ENCODE measurements around the gene RNASE8. TPM values are rescaled to one million over a fixed set of nuclear protein-coding genes. Genes with fewer than 3 reads are reported as not detected.
A peak's percentile ranks its signal among the peaks of the same experiment; 100 is the strongest.

Gene RNASE8
- total and polyA plus RNA-seq, 4 experiments from 2014 or later, result not detected

- POLR2A ChIA-PET (ENCODE audit: partially characterized antibody), result interaction anchor here (0.9 kb wide), 1 partner anchor 38 kb away, joined by 3 read pairs; no protein-coding TSS in a partner anchor
- CTCF ChIA-PET (ENCODE audit: partially characterized antibody), result interaction anchor here (0.8 to 4.8 kb wide), 11 partner anchors 13 to 52 kb away, joined by 3 to 119 read pairs (median 13); partner anchors contain the start of gene TMEM253
- Mint-ChIP-seq H3K4me1 (peaks cover 18 to 35% (median 29%) of the 10 kb centered on the region in 4 donors), H3K36me3 (no peaks in the 10 kb centered on the region), H3K4me3 (no peak overlapping the region), H3K27me3 (peaks cover 50 to 52% of the 10 kb centered on the region in 2 donors), H3K9me3 (no peaks in the 10 kb centered on the region), H3K27ac (peak overlapping the region in 1 of 7 donors; percentile 3)
- Histone ChIP-seq H3K36me3 (ENCODE audit: insufficient read depth, low read length) (no peaks in the 10 kb centered on the region), H3K9me3 (ENCODE audit: control insufficient read depth in 1 of 2, low read length in 2 of 2) (no peaks in the 10 kb centered on the region), H3K27ac (ENCODE audit: low read depth, low read length) (no peak overlapping the region), H3K27me3 (ENCODE audit: insufficient read depth, low read length) (peaks cover 41% of the 10 kb centered on the region), H3K4me3 (ENCODE audit: low read length in 2 of 2) (no peak overlapping the region), H3K4me1 (ENCODE audit: insufficient read depth, low read length) (peaks cover 32% of the 10 kb centered on the region)
- intact Hi-C loops (cut with micrococcal nuclease), result no loop called here
- DNase-seq, result peak in 2 of 5 donors; percentile 22 to 25
These were observed 9.4 kb downstream of the RNASE8 start for GRCh38 chr14:21066882-21067502.

- peak overlapping the region in 1 of 2 donors; percentile 21 for H3K4me3 ChIP-seq (ENCODE audit: low read length in 2 of 2)
- DNase-seq, result peak; percentile 62 to 70 (median 64)
- peaks cover 52% of the 10 kb centered on the region for H3K27me3 ChIP-seq (ENCODE audit: insufficient read depth, low read length)
- H3K9me3 ChIP-seq (ENCODE audit: control insufficient read depth in 1 of 2, low read length in 2 of 2), result no peaks in the 10 kb centered on the region
- Mint-ChIP-seq H3K36me3 (no peaks in the 10 kb centered on the region), H3K4me1 (peaks cover 22 to 41% (median 30%) of the 10 kb centered on the region in 4 donors), H3K27me3 (peaks cover 38 to 55% of the 10 kb centered on the region in 2 donors), H3K4me3 (peak overlapping the region; percentile 72 to 88 (median 79)), H3K27ac (peak overlapping the region in 6 of 7 donors; percentile 86 to 94 (median 90)), H3K9me3 (no peaks in the 10 kb centered on the region)
- H3K4me1 ChIP-seq (ENCODE audit: insufficient read depth, low read length), result peaks cover 35% of the 10 kb centered on the region
- peak overlapping the region; percentile 29 for H3K27ac ChIP-seq (ENCODE audit: low read depth, low read length)
- POLR2A ChIA-PET (ENCODE audit: partially characterized antibody), result interaction anchor here (0.9 to 1.8 kb wide), 8 partner anchors 10 to 54 kb away, joined by 3 to 26 read pairs (median 4); no protein-coding TSS in a partner anchor
- H3K36me3 ChIP-seq (ENCODE audit: insufficient read depth, low read length), result no peaks in the 10 kb centered on the region
- intact Hi-C loops (cut with micrococcal nuclease), result loop anchor here (1.0 kb wide), 3 partner anchors 24 to 54 kb away; no protein-coding TSS in a partner anchor
- CTCF ChIA-PET (ENCODE audit: partially characterized antibody), result interaction anchor here (0.8 to 4.8 kb wide), 24 partner anchors 8 to 65 kb away, joined by 3 to 119 read pairs (median 6); partner anchors contain the start of gene TMEM253
These were observed 11.1 kb downstream of the RNASE8 start for GRCh38 chr14:21068521-21069387.

GRCh38 chr14:21069388-21070082 is 11.9 kb downstream of the RNASE8 start:
- peak in 4 of 5 donors; percentile 19 to 33 (median 28) for DNase-seq
- peak overlapping the region; percentile 39 to 94 (median 89) for H3K27ac Mint-ChIP-seq
- H3K27ac ChIP-seq (ENCODE audit: low read depth, low read length), result peak overlapping the region; percentile 29
- H3K4me3 ChIP-seq (ENCODE audit: low read length in 2 of 2), result peak overlapping the region in 1 of 2 donors; percentile 31
- ChIA-PET CTCF (ENCODE audit: partially characterized antibody) (interaction anchor here (1.4 to 4.8 kb wide), 13 partner anchors 8 to 54 kb away, joined by 4 to 119 read pairs (median 31); partner anchors contain the start of gene TMEM253), POLR2A (ENCODE audit: partially characterized antibody) (interaction anchor here (0.5 to 2.4 kb wide), 7 partner anchors 18 to 744 kb away, joined by 3 to 26 read pairs (median 6); no protein-coding TSS in a partner anchor)
- peak overlapping the region; percentile 72 to 88 (median 79) for H3K4me3 Mint-ChIP-seq
- H3K27me3 ChIP-seq (ENCODE audit: insufficient read depth, low read length), result peaks cover 52% of the 10 kb centered on the region
- no peaks in the 10 kb centered on the region for H3K9me3 ChIP-seq (ENCODE audit: control insufficient read depth in 1 of 2, low read length in 2 of 2)
- no peaks in the 10 kb centered on the region for H3K36me3 ChIP-seq (ENCODE audit: insufficient read depth, low read length)
- H3K4me1 ChIP-seq (ENCODE audit: insufficient read depth, low read length), result peaks cover 35% of the 10 kb centered on the region
- peaks cover 22 to 41% (median 30%) of the 10 kb centered on the region in 4 donors for H3K4me1 Mint-ChIP-seq
- no peaks in the 10 kb centered on the region for H3K36me3 Mint-ChIP-seq
- intact Hi-C loops (cut with micrococcal nuclease), result loop anchor here (1.0 kb wide), 1 partner anchor 55 kb away; no protein-coding TSS in a partner anchor
- peaks cover 38 to 55% of the 10 kb centered on the region in 2 donors for H3K27me3 Mint-ChIP-seq
- no peaks in the 10 kb centered on the region for H3K9me3 Mint-ChIP-seq

GRCh38 chr14:21070083-21070609 is 12.5 kb downstream of the RNASE8 start, which contains the start of gene ARHGEF40:
Gene ARHGEF40, plus strand, starts transcription at chr14:21070304. Its CDS starts 93 bp downstream, at chr14:21070397.
- Mint-ChIP-seq H3K4me1 (peaks cover 22 to 41% (median 30%) of the 10 kb centered on the region in 4 donors), H3K27me3 (peaks cover 36 to 53% of the 10 kb centered on the region in 2 donors), H3K27ac (peak within 1 kb of the TSS; percentile 54 to 94 (median 89)), H3K4me3 (peak within 1 kb of the TSS; percentile 81 to 90 (median 86)), H3K9me3 (no peaks in the 10 kb centered on the region), H3K36me3 (no peaks in the 10 kb centered on the region)
- ChIA-PET POLR2A (ENCODE audit: partially characterized antibody) (interaction anchor here (0.5 to 2.4 kb wide), 13 partner anchors 9 to 745 kb away, joined by 3 to 22 read pairs (median 5); no protein-coding TSS in a partner anchor), CTCF (ENCODE audit: partially characterized antibody) (interaction anchor here (1.3 to 4.3 kb wide), 6 partner anchors 18 to 99 kb away, joined by 4 to 60 read pairs (median 16); no protein-coding TSS in a partner anchor)
- H3K4me3 ChIP-seq (ENCODE audit: low read length in 2 of 2), result peak within 1 kb of the TSS; percentile 23 to 42
- H3K36me3 ChIP-seq (ENCODE audit: insufficient read depth, low read length), result no peaks in the 10 kb centered on the region
- intact Hi-C loops (cut with micrococcal nuclease), result no loop called here
- peaks cover 35% of the 10 kb centered on the region for H3K4me1 ChIP-seq (ENCODE audit: insufficient read depth, low read length)
- peak in 1 of 5 donors; percentile 29 for DNase-seq
- peak within 1 kb of the TSS; percentile 29 for H3K27ac ChIP-seq (ENCODE audit: low read depth, low read length)
- peaks cover 52% of the 10 kb centered on the region for H3K27me3 ChIP-seq (ENCODE audit: insufficient read depth, low read length)
- H3K9me3 ChIP-seq (ENCODE audit: control insufficient read depth in 1 of 2, low read length in 2 of 2), result no peaks in the 10 kb centered on the region

- peaks cover 35% of the 10 kb centered on the region for H3K4me1 ChIP-seq (ENCODE audit: insufficient read depth, low read length)
- H3K4me3 ChIP-seq (ENCODE audit: low read length in 2 of 2), result peak overlapping the region; percentile 23 to 42
- peaks cover 52% of the 10 kb centered on the region for H3K27me3 ChIP-seq (ENCODE audit: insufficient read depth, low read length)
- Mint-ChIP-seq H3K27ac (peak overlapping the region; percentile 54 to 88 (median 83)), H3K4me3 (peak overlapping the region; percentile 80 to 90 (median 86)), H3K27me3 (peaks cover 31 to 50% of the 10 kb centered on the region in 2 donors), H3K9me3 (no peaks in the 10 kb centered on the region), H3K36me3 (no peaks in the 10 kb centered on the region), H3K4me1 (peaks cover 22 to 41% (median 30%) of the 10 kb centered on the region in 4 donors)
- CTCF ChIA-PET (ENCODE audit: partially characterized antibody), result interaction anchor here (0.8 to 4.3 kb wide), 11 partner anchors 17 to 100 kb away, joined by 3 to 60 read pairs (median 5); no protein-coding TSS in a partner anchor
- H3K36me3 ChIP-seq (ENCODE audit: insufficient read depth, low read length), result no peaks in the 10 kb centered on the region
- peak in 4 of 5 donors; percentile 24 to 33 (median 26) for DNase-seq
- POLR2A ChIA-PET (ENCODE audit: partially characterized antibody), result interaction anchor here (0.7 to 2.4 kb wide), 13 partner anchors 9 to 674 kb away, joined by 3 to 22 read pairs (median 5); partner anchors contain the start of gene NDRG2
- H3K27ac ChIP-seq (ENCODE audit: low read depth, low read length), result peak overlapping the region; percentile 25
- H3K9me3 ChIP-seq (ENCODE audit: control insufficient read depth in 1 of 2, low read length in 2 of 2), result no peaks in the 10 kb centered on the region
- intact Hi-C loops (cut with micrococcal nuclease), result loop anchor here (1.0 kb wide), 1 partner anchor 17 kb away; no protein-coding TSS in a partner anchor
These were observed 13.1 kb downstream of the RNASE8 start for GRCh38 chr14:21070610-21071224.

Measured in CD4-positive, alpha-beta memory T cell (primary cell).